Glomerular endothelial cell (primary cell): Measurements from ENCODE around the gene JMJD6. TPM values are rescaled to one million over a fixed set of nuclear protein-coding genes. Genes with fewer than 3 reads are reported as not detected.
"Not testable (repeated sequence)": the region's sequence is repeated elsewhere in the genome, so short reads cannot be mapped to it uniquely, and the experiment has no call there.

ENCODE experiments used
- DNase-seq: peaks from one replicate; pipeline ENCODE4 v3.0.0-alpha.2; 2011; ENCODE audit warnings: low read depth, low spot score; ENCODE audit errors: extremely low read depth
- total RNA-seq: library from RNA; depleted of rRNA; stranded (reverse); fragments of >200 nt; gene quantifications from 2 replicates; pipeline ENCODE4 v1.2.3, GENCODE V29; 2015

Gene JMJD6
- 27.2 and 31.8 TPM in 2 replicates for total RNA-seq

DNA sequence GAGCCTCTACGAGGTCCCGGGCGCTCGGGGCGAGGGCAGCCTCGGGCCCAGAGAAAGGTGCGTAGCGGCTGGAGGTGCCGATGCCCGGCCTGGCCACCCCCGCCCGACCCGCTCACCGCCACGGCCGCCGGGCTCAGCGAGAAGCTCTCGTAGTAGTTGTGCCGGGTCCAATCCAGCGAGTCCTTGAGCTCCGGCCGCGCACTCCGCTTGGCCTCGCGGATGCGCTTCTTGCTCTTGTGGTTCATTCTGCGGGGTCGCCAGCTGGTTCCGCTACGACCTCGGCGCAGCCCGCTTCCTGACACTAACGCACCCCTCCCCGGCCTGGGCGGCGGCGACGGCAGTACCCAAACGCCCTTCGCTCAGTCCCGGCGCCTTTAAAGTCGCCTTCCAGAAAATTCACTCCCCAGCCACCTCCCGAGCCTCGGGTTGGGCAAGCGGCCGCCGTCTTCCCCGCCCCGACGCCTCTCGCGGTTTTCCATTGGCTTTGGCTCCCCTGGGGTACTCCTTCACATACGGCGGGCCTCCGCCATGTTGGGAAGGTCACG is at the start of gene JMJD6:
JMJD6 (minus strand) TSS at position 376 of the 545 bp plus-strand sequence; CDS start at position 245, 131 bp downstream.
- no peak for DNase-seq

DNA sequence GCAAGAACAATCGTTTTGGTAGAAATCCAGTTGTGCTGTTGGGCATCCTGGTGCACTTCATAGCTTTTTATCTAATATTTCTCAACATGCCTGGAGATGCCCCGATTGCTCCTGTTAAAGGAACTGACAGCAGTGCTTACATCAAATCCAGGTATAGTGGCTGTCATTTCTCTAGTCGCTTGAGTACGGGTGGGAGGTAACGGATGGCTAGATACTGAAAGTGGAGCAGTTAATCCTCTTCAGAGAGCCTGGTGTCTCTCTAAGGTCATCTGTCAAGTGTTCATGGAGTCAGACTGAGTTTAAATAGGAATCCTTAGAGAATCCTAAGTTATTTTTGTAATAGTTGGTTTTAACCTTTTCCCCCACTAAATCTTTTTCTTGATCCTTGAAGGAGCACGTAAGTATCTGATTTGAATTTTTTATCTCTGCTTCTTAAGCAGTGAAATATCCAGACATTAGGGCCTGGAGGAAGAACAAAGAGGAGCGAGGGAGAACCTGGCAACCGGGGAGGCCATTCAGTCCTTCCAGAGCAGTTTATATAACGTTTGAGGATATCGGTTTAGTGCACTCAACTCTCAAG is 48.7 kb upstream of the JMJD6 start:
- no peak for DNase-seq

DNA sequence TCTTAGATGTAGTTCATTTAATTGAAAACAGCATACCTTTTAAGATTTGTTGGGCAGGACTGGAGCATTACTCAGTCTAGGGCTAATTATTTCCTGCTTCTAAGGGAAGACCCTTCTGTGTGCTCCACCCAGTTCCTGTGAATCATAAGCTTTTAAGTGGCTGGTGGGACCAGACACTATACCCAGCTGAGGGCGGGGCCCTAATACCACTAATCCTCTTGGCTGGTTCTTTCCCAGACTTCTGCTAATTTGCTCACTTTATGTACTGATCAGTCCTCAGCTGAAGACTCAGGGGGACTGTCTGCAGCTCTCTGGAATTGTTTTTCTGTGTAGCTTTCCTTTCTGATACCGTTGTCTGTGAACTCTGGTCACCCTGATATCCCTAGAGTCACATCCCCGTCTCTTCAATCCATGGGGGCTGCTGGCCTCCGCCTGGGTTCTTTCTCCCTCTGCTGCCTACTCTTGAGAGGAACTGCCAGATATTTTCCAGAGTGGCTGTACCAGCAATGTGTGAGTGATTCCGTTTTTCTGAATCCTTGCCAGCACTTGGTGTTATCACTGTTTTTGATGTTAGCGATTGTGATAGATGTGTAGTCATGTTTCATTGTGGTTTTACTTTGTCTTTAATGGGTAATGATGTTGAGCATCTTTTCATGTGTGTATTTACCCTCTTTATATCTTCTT is 46.6 kb upstream of the JMJD6 start:
- no peak for DNase-seq

DNA sequence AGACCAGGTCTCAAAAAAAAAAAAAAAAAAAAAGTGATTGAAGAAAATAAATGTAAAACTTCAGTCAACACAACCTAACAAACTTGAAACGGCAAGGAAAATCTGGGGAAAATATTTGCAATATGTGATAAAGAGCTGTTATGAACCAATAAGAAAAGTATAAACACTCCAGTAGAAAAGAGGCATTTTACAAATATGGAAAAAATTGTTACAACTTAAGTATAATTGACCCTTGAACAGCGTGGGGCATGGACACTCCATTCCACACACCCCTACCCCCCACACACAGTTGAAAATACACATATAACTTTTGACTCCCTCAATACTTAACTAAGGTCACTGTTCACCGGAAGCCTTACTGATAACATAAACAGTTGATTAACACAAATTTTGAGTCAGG is 32.2 kb upstream of the JMJD6 start:
- no peak for DNase-seq

DNA sequence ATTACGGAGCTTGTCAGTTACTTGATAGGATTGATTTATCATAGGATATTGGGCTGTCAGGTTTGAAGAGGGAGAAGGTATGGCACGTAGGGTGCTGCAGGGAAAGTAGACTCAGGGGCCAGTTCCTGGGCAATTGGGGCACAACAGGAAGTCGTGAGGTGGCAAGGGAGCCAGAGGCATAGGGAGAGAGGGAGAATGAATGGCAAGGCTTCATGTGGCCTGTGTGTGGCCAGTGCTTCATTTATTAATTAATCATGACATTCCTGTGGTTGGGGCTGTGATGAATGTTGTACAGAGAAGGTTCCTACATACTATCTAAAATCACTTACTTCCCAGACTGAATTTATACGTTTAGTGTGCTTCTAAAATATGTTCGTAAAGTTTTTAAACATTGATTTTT is 30.9 kb upstream of the JMJD6 start:
- no peak for DNase-seq

DNA sequence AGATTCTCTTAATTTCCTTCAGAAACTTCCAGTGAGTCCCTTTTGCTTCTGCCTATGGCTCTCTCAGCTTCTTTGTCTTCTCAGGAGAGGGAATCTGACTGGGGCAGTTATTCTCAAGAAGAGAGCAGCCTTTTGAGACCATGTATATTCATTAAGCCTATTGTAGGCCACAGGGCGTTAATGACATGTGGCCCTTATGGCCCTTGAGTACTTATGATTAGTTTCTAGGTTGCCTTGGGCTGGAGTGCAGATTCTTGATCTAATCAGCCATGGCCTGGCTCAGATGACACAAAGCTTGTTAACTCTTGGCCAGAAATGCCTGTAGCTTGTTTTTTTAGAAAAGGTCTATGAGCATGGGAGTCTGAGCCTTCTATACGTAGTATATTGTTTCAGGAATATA is 28.9 kb upstream of the JMJD6 start:
- DNase-seq: no peak

DNA sequence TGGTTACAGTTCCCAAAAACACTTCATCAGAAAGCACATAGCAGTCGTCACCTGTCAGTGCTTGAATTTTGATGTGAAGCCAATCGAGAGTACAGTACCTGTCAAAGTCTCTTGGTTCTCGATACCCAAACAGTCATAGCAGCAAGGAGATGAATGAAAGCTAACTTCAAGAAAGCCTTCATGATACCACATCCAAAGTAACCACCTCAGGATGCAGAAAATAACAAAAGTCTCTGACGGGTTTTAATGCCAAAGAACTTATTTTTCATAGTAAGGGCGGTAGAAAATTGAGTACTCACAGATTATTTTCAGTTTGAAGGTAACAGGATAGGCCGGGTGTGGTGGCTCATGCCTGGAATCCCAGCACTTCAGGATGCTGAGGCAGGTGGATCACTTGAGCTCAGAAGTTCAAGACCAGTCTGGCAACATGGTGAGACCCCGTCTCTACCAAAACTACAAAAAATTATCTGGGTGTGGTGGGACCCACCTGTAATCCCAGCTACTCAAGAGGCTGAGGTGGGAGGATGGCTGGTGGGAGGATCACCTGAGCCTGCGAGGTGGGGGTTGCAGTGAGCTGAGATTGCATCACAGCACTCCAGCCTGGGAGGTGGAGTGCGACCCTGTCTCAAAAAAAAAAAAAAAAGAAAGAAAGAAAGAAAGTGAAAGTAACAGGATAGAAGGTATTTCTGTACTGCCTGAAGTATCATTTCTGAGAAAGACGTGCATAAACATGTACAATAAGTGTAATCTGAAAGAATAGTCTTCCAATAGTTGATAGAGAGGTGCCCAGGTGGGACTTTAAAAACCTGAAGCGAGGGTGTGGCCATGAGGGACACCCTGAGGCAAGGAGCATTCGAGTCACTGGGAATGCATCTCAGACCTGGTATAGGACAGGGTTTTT is 26.9 kb upstream of the JMJD6 start:
- DNase-seq: no peak

DNA sequence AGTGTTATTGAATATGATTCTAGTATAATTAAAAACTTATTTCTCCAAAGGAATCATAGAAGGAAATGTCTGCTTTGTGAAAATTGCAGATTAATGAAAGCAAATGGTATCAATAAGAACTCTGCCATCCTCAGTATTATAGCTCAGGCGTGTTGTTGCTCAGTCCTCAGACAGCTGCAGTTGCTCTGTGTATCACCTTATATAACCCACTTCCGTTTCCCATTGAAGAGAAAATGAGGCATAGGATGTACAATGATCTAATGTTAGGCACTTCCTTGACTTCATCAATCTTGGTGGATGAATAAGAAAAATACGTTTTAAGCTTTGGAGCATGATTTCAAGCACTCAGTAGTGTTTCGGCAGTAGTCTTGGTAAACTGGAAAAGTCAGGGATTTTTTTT is 25.6 kb upstream of the JMJD6 start:
- DNase-seq: no peak

DNA sequence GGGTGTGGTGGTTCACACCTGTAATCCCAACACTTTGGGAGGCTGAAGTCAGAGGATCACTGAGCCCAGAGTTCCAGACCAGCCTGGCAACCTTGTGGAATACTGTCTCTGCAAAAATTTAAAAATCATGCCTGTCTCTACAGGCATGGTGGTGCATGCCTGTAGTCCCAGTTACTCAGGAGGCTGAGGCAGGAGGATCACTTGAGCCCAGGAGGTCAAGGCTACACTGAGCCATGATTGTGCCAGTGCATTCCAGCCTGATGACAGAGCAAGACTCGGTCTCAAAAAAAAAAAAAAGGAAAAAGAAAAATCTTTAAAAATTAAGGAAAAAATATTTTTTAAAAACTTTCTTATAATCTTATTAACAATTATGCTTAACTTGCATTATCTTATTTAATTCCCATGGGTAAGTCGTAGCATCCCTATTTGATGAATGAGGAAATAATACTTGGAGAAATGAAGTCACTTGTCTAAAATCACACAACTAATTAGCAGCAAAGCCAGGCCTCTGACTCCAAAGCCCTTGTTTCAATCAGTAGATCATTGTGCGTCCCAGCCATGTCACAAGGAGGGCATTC is 25.1 kb upstream of the JMJD6 start:
- no peak for DNase-seq

DNA sequence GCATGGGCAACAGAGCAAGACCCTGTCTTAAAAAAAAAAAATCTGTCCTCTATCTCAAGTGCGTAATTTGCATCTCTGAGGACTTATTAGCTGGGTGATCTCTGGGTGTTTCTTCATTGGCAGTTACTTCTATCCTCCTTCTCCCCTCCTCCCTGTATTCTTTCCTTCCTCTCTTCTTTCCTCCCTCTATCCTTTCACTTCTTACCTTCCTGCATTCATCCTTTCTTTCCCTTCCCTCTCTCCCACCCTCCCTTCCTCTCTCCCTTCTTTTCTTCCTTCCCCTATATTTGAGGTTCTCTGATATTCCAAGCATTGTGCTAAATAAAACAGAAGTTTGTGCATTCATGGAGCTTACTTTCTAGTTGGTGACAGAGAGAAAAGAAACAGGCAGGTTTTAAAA is 22.3 kb upstream of the JMJD6 start:
- DNase-seq: no peak

DNA sequence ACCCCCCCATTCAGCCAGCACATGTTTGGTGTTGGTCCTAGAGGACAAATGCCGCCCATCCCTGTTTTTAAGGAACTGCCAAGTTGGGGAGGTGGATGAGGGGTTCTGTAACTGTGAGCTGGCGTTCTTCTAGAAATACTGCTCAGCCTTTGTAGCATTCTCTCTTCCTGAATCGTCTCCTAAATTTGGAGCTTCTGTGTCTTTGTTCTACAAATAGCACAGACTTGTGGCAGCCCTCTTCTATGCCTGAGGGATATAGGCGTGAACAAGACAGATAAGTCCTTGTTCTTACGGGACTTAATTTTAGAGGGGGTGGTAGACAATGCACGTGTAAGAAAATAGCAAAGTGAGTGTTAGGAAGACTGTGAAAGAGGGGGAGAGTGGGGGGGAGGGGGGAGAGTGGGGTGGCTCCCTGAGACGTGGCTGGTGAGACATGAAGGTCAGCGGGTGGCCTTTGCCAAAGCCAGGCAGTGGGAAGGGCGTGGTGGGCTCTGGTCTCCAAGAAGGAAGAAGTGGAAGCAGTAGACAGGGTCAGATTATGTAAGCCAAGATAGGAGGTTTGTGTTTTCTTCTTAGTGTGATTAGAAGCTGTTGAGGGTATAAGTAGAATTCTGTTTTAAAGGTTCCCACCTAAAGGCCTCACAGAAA is 21.4 kb upstream of the JMJD6 start:
- no peak for DNase-seq

DNA sequence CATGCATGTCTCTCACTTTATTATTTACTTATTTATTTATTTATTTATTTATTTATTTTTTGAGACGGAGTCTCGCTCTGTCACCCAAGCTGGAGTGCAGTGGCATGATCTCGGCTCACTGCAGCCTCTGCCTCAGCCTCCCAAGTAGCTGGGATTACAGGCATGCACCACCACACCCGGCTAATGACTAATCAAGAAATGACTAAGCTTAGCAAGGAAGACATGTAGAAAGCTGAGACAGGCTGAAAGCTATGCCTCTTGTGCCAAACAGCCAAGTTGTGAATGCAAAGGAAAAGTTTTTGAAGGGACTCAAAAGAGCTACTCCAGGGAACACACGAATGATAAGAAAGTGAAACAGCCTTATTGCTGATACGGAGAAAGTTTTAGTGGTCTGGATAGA is 19.4 kb upstream of the JMJD6 start:
- not testable (repeated sequence) for DNase-seq

DNA sequence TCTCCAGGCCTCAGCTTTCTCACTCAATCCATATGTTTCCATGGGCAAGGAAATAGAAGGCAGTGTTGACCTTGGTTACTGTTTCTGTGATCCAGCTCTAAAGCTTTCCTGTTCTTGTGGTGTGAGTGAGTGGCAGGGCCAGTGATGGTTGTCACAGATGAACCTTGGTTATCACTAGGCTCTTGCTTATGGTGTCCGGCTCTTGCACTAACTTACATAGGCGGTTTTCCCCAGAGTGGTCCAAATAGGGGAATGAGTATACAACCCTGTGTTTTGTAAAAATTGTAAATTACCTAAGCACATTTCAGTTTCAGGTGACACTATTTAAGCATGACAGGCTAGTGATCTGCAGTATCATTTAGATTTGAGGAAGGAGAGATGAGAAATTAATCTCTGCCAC is 18.3 kb upstream of the JMJD6 start:
- DNase-seq: no peak

DNA sequence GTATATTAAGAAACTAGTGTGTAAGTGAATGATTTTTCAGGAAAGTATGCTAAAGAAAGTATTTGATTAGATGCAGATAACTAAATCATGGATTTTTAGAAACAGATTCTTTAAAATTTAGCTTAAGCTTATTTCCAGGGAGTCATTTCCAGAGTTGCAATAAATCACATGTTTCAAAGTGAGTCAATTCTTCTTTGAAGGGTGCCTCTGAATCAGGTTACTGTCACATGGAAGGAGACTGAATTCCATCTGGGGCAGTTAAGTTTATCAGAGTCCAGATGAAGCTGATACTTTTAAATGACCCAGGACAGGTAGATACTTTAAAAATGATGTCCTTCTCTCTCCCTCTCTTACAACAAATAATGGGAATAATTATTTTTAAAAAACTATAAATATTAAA is 16.6 kb upstream of the JMJD6 start:
- DNase-seq: no peak

DNA sequence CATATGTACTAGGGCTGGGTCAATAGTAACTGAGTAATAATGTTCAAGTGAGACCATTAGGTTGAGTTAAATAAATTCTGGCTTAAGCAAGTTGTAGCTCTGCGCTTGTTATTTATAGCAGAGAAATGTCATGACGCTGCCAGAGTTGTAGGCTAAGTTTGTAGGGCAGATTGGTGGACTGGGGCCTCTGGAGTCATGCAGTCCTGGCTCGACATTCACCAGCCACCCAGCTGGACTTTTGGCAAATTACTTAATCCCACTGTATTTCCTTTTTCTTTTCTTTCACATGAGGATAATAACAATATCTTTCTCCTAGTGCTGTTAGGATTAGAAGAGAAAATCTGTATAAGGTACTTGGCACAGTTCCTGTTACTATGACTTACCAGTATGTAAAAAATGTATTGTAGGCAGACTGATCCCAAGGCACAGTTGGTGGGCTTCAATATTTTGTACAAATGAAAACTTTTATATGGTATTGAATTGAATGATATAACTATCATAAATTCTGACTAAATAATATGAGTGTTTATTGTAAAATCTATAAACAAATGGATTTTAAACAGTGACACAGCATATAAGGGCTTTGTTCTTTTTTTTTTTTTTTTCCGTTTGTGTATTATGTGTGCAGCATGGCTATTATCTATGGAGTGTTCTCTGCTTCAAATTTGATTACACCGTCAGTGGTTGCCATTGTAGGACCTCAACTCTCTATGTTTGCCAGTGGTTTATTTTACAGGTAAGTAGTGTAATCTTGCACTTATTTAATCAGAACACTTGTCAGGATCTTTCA is 14.1 kb upstream of the JMJD6 start:
- no peak for DNase-seq

DNA sequence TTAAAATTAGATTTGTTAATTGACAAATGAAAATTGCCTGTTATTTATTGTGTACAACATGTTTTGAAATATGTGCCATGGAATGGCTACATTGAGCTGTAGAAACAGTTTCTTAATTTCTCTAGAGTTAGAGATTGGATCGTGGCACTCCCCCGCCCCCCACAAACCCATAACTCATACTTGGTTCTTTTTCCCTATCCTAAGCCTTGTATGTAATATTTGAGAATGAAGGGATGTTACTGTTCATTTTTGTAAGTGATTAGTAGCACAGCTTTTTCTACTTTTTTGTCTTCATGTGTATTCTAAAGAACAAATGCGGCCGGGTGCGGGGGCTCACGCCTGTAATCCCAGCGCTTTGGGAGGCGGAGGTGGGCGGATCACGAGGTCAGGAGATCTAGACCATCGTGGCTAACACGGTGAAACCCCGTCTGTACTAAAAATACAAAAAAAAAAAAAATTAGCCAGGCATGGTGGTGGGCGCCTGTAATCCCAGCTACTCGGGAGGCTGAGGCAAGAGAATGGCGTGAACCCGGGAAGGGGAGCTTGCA is 13.2 kb upstream of the JMJD6 start:
- not testable (repeated sequence) for DNase-seq

DNA sequence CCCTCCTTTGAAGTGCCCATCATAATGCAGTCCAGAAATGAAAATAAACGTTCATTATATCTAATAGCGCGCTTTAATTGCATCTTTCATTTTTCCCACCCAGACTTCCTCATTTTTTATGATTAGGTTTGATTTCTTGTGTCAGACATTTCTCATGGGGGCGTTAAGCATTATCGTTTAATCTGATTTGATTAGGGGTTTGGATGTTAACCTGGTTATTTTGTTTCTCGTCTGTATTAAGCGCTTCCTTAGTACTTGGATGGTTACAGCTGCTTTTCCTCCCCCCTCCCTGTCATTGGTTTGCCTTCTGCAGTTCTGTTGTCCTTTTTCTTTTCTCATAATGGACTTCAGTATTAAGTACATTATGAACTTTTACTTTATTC is 12.1 kb upstream of the JMJD6 start:
- DNase-seq: no peak

DNA sequence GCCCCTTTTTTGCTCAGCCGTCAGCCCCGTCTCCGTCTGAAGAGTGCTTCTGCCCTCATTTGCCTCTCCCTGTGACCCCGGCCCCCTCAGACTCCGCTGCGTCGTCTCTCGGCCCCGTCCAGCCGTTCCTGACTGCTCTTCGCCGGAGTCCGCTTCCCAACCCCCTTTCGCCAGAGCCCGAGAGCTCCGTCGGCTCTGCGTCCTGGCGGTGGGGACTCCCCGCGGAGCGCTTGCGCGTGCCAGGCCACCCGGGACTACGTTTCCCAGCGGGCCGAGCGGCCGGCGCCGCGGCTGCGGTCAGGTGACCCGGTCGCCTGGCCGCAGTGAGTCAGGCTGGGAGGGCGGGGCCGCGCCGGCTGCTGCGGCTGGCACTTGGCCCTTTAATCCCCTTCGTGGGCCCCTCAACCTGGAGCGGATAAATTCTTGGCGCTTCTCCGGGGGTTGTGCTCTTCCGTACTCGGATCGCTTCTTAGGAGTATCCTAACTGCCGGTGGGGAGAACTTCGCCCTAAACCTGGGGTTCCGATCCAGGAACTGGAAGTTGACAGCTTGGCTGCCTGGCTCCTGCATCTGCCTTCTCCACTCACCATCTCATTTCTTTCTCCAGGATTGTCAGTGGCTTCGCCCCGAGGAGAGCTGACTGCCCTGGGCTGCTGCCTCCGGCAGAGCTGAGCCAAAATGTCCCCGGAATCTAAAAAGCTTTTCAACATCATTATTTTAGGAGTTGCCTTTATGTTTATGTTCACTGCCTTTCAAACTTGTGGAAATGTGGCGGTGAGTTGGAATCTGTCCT is 11.5 kb upstream of the JMJD6 start, which contains the start of gene MFSD11:
MFSD11 (plus strand) TSS at position 444 of the 792 bp plus-strand sequence; CDS start at position 678, 234 bp downstream.
- no peak for DNase-seq
